NB4 (cell line): ENCODE measurements around the gene ZNF497.
A peak's percentile ranks its signal among the peaks of the same experiment; 100 is the strongest.

Experiments
- DNase-seq: peaks from one replicate; pipeline ENCODE4 v3.0.0; 2010; ENCODE audit warnings: low read depth
- H3K4me3 ChIP-seq: one replicate; pipeline ENCODE4 v1.5.1; 2011; ENCODE audit warnings: mild to moderate bottlenecking, low read depth, low read length, moderate library complexity
- CTCF ChIP-seq: IDR thresholded peaks from one replicate; pipeline ENCODE4 v1.5.1; 2012; ENCODE audit warnings: low read depth, low read length
- MAX ChIP-seq: IDR thresholded peaks from 2 replicates; pipeline ENCODE4 v1.6.1; 2011; ENCODE audit warnings: low read depth, low read length
- MYC ChIP-seq: IDR thresholded peaks from 2 replicates; pipeline ENCODE4 v1.6.1; 2011; ENCODE audit warnings: low read depth, low read length
- POLR2A ChIP-seq: IDR thresholded peaks from 2 replicates; pipeline ENCODE4 v1.6.1; 2011; ENCODE audit warnings: mild to moderate bottlenecking; ENCODE audit not compliant: insufficient read length; ENCODE audit errors: extremely low read depth

ZNF497 gene

DNA sequence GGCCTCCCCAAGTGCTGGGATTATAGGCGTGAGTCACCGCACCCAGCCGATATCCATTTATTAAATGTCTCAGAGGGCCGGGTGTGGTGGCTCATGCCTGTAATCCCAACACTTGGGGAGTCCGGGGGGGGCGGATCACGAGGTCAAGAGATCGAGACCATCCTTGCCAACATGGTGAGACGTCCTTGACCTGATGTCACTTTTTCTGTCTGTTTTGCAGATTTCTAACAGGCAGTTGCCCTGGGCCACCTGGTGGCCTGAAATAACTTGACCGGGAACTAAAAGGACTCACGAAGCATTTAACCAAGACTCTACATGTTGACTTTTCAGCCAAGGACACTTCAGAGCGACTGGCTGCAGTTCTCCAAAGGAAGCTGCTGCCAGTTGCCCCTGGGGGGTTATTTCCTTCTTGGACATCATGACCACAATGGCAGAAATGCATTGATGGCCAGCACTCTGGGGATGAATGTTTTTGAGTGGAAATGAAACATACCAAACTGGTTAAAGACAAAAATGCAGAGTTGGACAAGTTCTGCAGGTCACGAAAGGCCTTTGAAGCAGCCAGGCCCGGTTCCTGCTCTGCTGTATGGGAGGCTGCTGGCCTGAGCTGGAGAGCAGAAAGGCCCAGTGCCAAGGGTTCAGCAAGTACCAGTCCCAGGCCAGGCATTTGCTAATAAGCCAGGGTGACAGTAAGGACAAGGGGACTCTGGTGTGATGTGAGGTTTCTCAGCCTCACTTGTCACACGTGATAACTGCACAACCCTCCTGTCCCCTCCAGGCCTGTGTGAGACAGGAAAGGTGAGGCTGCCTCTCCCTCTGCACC, 10.0 kb upstream of the ZNF497 start:
- TF ChIP-seq MAX (no peak), POLR2A (no peak), CTCF (no peak), MYC (no peak)
- no peak overlapping the region for H3K4me3 ChIP-seq
- DNase-seq = no peak

- TF ChIP-seq MAX = no peak
- no peak for TF ChIP-seq POLR2A
- no peak for TF ChIP-seq MYC
- TF ChIP-seq CTCF = no peak
- DNase-seq = no peak
- no peak overlapping the region for H3K4me3 ChIP-seq
These were observed 6.2 kb upstream of the ZNF497 start for GRCh38 chr19:58368561-58369360.

GRCh38 chr19:58367698-58368454, 5.3 kb upstream of the ZNF497 start:
- no peak for TF ChIP-seq POLR2A
- TF ChIP-seq MYC = no peak
- TF ChIP-seq MAX = no peak
- TF ChIP-seq CTCF = no peak

GRCh38 chr19:58366585-58367430, 4.3 kb upstream of the ZNF497 start:
- no peak overlapping the region for H3K4me3 ChIP-seq
- TF ChIP-seq MAX (no peak), CTCF (peak; percentile 13)
- DNase-seq = peak; percentile 37

More at GRCh38 chr19:58367698-58368454, 5.3 kb upstream of the ZNF497 start:
- DNase-seq = no peak
- no peak overlapping the region for H3K4me3 ChIP-seq

DNA sequence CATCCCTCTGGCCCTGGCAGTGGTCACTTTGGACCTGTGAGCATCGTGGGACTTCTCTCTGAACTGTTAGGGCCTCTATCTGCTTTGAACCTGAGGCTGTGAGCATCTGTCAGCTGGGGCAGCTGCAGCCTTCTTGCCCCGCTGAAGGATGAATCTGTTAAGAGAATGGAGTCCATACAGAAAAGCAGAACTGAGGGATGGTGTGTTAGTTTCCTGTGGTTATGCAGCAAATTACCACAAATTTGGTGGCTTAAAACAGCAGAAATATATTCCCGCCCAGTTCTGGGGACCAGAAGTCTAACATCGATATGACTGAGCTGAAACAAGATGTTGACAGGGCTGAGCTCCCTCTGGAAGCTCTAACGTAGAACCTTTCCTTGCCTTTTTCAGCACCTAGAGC, 1.6 kb upstream of the ZNF497 start:
- no peak overlapping the region for H3K4me3 ChIP-seq
- DNase-seq = peak; percentile 89
- TF ChIP-seq MYC = no peak
- no peak for TF ChIP-seq CTCF
- TF ChIP-seq MAX = no peak; the same call in 1 of the 2 replicates
- TF ChIP-seq POLR2A = no peak
